A172 (cell line): ENCODE results near the gene ADGRD1. TPM values are rescaled to one million over a fixed set of nuclear protein-coding genes. Genes with fewer than 3 reads are reported as not detected.
A peak's percentile ranks its signal among the peaks of the same experiment; 100 is the strongest.

ENCODE experiments used
- DNase-seq: peaks from one replicate; pipeline ENCODE4 v3.0.0-alpha.2; 2015; ENCODE audit warnings: low spot score
- total RNA-seq: library from RNA; depleted of rRNA; stranded (reverse); fragments of >200 nt; shearing (Covaris generic); gene quantifications from 2 replicates; pipeline ENCODE4 v1.2.3, GENCODE V29; 2014; rRNA removed

ADGRD1 gene
- total RNA-seq, 1 experiment from 2014 or later, result 0.52 TPM

DNA sequence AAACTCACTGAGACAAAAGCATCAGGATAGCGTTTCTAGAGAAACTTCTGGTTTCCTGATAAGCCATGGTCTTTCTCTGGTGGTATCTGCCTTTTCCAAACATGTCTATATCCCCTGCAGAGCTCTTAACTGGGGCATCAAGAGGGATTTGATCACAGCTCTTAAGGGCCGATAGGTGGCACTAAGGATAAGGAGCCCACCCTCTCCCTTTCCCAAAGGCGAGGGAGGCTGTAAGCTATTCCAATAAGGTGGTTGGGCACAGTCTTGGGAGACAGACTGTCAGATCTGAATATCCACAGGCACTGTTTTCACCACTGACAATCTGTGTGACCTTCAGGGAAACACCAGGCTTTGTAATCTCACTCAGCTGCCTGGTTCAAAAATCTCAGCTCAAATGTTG is 206.0 kb downstream of the ADGRD1 start:
- DNase-seq, result no peak

DNA sequence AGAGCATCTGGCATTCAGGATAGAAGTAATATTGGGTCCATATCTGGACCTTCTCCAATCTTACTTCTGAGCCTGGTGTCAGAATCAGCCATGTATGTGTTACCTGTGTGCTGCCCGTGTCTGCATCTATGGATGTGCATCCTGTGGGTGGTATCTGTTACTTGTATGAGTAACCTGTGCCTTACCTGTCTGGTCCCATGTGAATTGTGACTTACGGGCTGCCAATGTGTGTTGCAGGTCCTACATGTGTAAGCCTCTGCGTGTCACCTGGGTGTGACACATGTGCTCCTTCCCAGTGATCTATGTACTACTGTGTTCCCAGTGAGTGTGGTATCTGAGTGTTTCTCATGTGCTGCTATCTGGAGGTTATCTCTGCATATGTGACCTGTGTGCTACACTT is 208.4 kb downstream of the ADGRD1 start:
- no peak for DNase-seq

DNA sequence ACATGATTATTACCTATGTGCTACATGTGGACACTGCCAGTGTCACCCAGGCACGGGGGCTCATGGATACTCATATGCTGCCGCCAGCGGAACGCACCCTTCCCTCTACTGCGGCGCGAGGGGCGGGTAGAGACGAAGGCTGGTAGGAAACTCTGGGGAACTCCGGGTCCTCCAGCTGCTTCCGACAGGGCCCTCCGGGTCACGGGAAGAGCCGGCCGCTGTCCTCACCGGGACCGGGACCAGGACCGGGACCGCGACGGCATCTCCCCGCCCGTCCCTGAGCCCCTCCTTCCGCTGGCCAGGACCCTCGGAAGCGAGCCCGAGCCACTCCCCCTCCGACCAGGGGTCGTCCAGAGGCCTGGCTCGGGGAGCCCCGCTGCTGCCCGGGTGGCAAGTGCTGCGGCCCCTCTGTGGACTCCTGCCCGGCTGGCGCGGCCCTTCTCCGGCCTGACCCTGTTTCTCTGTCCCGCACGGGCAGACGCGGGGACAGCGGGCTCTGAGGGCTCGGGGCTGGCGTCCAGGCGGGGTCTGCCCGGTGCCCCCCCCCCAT is 209.6 kb downstream of the ADGRD1 start:
- no peak for DNase-seq

DNA sequence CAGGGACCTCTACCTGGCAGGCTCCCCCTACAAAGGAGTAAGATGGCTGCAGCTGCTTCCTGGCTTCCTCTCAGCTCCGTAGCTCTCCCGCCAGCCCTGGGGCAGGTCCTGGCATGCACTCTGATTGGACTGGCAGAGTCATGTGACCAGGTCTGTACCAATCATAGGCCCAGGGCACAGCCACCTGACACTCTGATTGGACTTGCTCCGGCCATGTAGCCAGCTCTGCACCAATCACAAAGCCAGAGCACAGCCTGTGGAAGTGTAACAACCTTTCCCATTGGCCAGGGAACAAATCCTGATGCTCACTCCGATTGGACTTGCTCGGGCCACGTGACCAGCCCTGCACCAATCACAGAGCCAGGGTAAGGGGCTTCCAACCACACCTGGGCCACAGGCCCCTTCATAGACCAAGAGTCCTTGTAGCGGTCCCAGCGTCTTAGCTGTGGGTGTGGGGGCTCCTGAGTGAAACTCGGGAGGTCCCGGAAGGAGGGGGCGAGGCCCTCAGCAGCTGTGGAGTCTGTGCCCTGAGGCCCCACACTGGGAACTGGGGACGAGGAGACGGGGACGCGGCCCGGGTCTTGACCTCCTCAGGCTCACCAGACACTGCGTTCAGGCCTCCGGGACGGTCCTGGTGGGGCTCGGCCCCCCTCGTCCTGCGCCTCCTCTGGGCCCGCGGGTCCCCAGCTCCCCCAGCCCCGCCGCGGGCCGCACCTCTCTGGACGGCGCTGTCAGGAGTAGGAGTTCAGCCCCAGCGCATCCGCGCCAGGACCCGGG is 210.6 kb downstream of the ADGRD1 start:
- DNase-seq, result peak; percentile 40

DNA sequence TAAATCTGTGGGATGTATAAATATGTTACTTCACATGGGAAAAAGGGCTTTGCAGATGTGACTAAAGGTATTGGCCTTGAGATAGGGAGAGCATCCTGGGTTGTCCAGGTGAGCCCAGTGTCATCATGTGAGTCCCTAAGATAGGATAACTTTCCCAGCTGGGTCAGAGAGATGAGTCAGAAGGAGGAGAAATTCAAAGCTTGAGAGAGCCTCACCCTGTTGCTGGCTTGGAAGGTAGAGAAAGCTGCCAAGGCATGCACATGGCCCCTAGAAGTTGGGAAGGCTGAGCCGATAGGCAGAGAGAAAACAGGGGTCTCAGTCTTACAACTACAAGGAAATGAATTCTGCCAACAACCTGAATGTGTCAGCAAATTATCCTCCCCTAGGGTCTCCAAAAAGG is 213.0 kb downstream of the ADGRD1 start:
- DNase-seq, result no peak

DNA sequence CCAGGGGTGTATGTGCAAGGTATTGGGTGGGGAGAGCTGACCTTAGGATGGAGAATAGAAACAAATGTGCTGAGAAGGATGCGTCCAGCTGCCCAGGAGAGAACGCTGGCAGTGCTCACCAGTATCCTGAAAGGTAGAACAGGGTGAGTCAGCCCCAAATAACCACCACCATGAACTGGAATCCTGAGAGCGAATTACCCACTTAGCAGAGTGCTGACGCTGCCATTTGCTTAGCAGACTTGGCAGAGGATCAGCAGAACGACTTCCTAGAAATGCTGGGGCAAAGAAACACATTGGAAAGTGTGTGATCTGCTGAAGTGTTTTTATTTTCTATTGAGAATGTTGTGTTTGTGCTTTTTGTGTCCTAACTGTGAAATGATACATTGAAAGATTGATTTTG is 213.6 kb downstream of the ADGRD1 start:
- no peak for DNase-seq

DNA sequence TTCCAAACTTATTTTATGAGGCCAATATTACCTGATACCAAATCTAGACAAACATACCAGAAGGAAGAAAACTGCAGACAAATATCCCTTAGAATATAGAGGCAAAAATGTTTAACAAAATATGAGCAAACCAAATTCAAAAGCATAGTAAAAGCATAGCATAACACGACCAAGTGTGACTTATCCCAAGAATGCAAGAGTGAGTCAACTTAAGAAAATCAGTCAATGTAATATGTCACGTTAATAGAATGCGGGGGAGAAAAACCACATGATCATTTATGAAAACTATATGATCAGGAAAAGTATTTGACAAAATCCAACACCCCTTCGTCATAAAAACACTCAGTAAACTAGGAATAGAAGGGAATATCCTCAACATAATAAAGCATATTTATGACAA is 217.3 kb downstream of the ADGRD1 start:
- DNase-seq, result no peak

DNA sequence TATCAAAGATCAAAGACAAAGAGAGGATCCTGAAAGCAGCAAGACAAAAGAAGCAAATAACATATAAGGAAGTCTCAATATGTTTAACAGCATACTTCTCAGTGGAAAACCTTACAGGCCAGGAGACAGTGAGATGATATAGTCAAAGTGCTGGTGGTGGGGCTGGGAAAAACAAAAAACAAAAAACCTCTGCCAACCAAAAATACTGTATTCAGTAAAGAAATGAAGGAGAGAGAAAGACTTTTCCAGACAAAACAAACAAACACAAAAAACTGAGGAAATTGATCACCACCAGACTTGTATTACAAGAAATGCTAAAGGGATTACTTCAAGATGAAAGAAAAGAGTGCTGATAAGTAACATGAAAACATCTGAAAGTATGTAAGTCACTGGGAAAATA is 221.2 kb downstream of the ADGRD1 start:
- no peak for DNase-seq

DNA sequence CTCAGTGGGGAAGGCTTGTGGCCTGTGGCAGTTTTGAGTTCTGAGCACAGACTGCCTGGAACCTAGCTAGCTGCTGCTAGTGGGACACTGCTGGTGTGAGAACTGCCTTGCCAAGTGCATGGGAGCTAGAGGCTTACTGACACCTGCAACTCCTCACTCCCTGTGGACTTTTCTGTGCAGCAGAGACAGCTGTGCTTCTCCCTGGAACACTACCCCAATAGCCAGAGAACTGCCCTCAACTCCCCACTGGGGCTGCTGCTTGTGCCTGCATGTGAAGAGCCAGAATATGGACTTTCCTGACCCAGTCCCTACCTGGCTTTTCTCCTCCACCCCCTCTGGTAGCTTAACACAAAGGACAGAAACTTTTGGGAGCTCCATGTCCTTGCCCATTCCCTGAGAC is 222.6 kb downstream of the ADGRD1 start:
- no peak for DNase-seq

DNA sequence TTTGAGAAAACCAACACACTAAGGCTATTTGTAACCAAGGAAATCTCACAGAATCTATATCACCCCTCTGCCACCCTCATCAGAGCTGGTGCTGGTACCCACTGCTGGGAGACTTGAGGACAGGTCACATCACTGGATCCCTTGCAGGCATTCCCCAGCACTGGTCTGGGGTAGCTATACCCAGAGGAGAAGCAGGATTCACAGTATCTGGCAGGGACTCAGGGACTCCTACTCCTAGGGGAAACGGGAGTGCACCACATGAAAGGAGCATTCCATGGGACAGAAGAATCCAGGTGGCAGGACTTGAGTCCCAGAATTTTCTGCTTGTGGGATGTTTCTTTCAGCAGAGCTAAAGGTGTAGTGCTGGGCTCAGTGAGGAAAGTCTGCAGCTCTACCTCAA is 223.2 kb downstream of the ADGRD1 start:
- no peak for DNase-seq

DNA sequence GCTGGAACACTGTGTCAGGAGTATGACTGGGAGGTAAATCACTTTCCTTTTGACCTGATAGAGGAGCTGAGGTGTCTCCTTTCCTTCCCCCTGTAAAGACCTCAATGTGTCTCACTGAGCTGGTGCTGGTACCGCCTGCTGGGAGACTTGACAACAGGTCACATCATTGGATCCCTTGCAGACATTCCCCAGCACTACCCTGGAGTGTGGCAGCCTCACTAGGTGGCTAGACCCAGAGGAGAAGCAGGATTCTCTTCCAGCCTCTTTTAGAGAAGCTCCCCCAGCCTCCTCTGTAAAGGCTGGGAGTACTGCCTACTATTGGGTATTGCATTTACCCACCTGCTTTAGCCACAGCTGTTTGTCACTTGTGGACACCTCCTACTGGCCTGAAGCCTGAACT is 223.9 kb downstream of the ADGRD1 start:
- no peak for DNase-seq

DNA sequence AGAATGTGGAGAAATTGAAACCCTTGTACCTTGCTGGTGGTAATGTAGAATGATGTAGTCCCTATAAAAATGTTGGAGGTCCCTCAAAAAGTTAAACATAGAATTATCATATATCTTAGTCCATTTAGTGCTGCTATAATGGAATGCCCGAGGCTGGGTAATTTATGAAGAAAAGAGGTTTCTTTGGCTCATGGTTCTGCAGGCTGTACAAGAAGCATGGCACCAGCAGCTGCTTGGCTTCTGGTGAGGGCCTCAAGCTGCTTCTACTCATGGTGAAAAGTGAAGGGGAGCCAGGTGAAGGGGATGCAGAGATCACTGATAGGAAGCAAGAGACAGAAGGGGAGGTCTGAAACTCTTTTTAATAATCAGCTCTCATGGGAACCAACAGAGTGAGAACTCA is 233.9 kb downstream of the ADGRD1 start:
- DNase-seq, result no peak

DNA sequence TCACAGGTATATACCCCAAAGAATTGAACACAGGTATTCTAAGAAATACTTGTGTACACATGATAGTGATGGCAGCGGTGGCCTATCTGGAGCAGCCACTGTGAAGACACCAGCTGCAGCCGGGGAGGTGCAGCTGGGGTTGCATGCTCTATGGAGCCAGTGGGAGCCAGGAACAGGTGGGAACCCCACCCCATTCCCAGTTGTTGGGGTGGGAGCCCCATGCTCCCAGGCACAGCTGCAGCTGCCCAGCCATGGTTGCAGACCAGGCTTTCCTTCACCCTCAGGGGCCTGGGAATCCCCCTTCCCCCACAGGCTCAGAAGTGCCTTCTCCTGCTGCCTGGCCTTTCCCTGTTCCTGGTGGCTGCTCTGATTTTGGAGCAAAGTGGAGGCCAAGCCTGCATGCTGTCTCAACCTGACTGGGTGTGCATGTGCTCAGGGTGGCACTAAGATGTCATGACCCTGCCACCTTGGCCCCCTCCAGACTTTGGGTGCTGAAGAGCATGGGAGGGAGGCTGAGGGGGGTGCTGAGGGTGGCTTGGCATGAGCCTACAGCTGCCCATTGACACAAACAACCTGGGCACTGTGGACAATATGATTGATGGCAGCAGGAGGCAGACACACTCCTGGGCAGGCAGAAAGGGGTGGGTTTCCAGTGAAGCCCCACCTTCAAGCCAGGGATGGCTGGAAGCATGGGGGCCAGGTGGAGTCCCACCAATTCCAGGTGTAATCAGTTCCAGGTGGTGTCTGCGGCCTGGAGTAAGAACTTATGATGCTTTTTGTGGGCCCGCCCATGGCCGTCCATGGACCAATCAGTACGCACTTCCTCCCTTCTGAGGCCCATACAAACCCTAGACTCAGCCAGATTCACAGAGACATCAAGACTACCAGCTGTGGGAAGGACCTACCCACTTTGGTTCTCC is 234.7 kb downstream of the ADGRD1 start:
- no peak for DNase-seq

DNA sequence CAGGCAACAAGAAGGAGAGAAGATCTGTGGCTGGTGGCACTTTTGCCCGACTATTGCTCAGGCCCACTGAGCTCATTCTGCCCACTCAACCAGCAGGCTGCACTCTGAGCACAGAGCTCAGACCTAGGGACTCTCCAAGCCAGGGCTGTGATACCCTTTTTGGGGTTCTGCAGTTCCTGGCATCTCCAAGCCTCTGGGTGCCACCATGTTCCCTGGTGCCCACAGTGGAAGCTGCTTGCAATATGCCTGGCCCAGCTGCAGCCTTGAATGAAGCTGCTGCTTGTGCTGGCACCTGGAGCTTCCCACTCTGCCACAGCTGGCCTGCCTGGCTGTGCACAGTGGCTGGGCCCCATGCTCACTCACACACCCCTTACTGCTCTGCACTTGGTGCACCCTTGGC is 236.1 kb downstream of the ADGRD1 start:
- DNase-seq, result no peak

DNA sequence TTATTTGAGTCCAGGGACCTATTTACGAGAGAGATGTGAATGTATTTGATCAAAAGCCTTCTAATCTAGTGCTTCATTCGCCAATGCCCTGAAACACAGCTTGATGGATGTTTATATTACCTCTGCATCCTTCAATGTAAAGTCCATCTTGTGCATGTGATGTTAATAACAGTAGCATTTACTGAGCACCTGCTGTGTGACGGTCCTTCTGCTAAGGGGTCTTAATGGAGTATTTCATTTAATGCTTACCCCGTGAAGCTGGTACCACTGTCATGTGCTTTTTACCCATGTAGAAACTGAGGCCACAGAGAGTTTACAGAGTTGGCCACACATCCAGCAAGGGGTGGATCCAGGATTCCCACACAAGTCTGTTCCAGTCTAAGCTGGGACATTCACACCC is 237.3 kb downstream of the ADGRD1 start:
- DNase-seq, result no peak

Other genes starting within 250 kb of the ADGRD1 start
- not detected in 2 replicates for gene RIMBP2, start 237.6 kb upstream of the ADGRD1 start, total RNA-seq
- 45.1 and 50.5 TPM in 2 replicates for gene STX2, start 114.7 kb upstream of the ADGRD1 start, total RNA-seq
- gene RAN, start 81.8 kb upstream of the ADGRD1 start, total RNA-seq, result 719 and 793 TPM in 2 replicates